HepG2 (cell line): ENCODE measurements around the gene TRAF4. TPM values are rescaled to one million over a fixed set of nuclear protein-coding genes. Genes with fewer than 3 reads are reported as not detected.

Experiments
- AKAP8 ChIP-seq: sonication (generic); formaldehyde crosslinking; IDR thresholded peaks from 2 replicates; pipeline ENCODE4 v1.5.1; 2020; ENCODE audit warnings: mild to moderate bottlenecking, missing genetic modification reagents
- CREB1 ChIP-seq, 2 experiments: fragments of 450-650 bp in 1 of 2; IDR thresholded peaks; 2 replicates each; pipeline ENCODE4 v1.6.1; 2016 to 2017; ENCODE audit warnings: control low read depth in 1 of 2, mild to moderate bottlenecking in 1 of 2, missing compliant biosample characterization in 1 of 2, missing genetic modification characterization in 1 of 2
- CTCF ChIP-seq: sonication (generic); formaldehyde crosslinking; IDR thresholded peaks from 2 replicates; pipeline ENCODE4 v1.5.0; 2020; ENCODE audit warnings: mild to moderate bottlenecking, missing genetic modification reagents, moderate library complexity
- GMEB1 ChIP-seq: sonication (generic); formaldehyde crosslinking; IDR thresholded peaks from 2 replicates; pipeline ENCODE4 v1.5.1; 2020; ENCODE audit warnings: missing genetic modification reagents, mild to moderate bottlenecking, borderline replicate concordance
- KLF13 ChIP-seq: sonication (generic); formaldehyde crosslinking; IDR thresholded peaks from 2 replicates; pipeline ENCODE4 v1.4.0; 2020; ENCODE audit warnings: mild to moderate bottlenecking, missing genetic modification reagents
- MEF2D ChIP-seq: sonication (generic); formaldehyde crosslinking; IDR thresholded peaks from 2 replicates; pipeline ENCODE4 v1.5.1; 2020; ENCODE audit warnings: mild to moderate bottlenecking, missing genetic modification reagents
- MEIS1 ChIP-seq: sonication (generic); formaldehyde crosslinking; IDR thresholded peaks from 2 replicates; pipeline ENCODE4 v1.9.0; 2021; ENCODE audit warnings: mild to moderate bottlenecking, missing genetic modification reagents, moderate library complexity, borderline replicate concordance
- MIXL1 ChIP-seq: IDR thresholded peaks from 2 replicates; pipeline ENCODE4 v1.6.1; 2016
- NAIF1 ChIP-seq: sonication (generic); formaldehyde crosslinking; IDR thresholded peaks from 2 replicates; pipeline ENCODE4 v1.5.0; 2020; ENCODE audit warnings: mild to moderate bottlenecking, missing genetic modification reagents, borderline replicate concordance
- PCBP2 ChIP-seq: fragments of 200-400 bp; formaldehyde crosslinking; optimal IDR thresholded peaks from 2 replicates; pipeline ENCODE3; 2018; ENCODE audit warnings: low read length, low read depth; ENCODE audit not compliant: poor library complexity, severe bottlenecking
- PLRG1 ChIP-seq: fragments of 450-650 bp; conservative IDR thresholded peaks from 2 replicates; pipeline ENCODE4 v1.6.1; 2016
- RFX3 ChIP-seq: IDR thresholded peaks from 2 replicates; pipeline ENCODE4 v1.6.1; 2016; ENCODE audit warnings: missing biosample characterization, missing genetic modification reagents
- ZBTB1 ChIP-seq: sonication (generic); formaldehyde crosslinking; IDR thresholded peaks from 2 replicates; pipeline ENCODE4 v1.4.0; 2020; ENCODE audit warnings: missing genetic modification reagents, borderline replicate concordance
- ZFP36 ChIP-seq: fragments of 150-350 bp; IDR thresholded peaks from 2 replicates; pipeline ENCODE4 v1.6.1; 2018; ENCODE audit warnings: borderline replicate concordance, low read length, low read depth; ENCODE audit not compliant: partially characterized antibody
- ZFP36L1 ChIP-seq: sonication (generic); formaldehyde crosslinking; IDR thresholded peaks from 2 replicates; pipeline ENCODE4 v1.8.0; 2022; ENCODE audit warnings: mild to moderate bottlenecking, missing genetic modification reagents, moderate library complexity
- ZNF136 ChIP-seq: sonication (generic); formaldehyde crosslinking; IDR thresholded peaks from 2 replicates; pipeline ENCODE4 v1.8.1; 2022; ENCODE audit warnings: low read depth, mild to moderate bottlenecking, moderate library complexity, missing genetic modification reagents
- ZNF280B ChIP-seq: sonication (generic); formaldehyde crosslinking; IDR thresholded peaks from 2 replicates; pipeline ENCODE4 v1.5.0; 2020; ENCODE audit warnings: missing genetic modification reagents, mild to moderate bottlenecking, borderline replicate concordance
- ZNF333 ChIP-seq: sonication (generic); formaldehyde crosslinking; IDR thresholded peaks from 2 replicates; pipeline ENCODE4 v1.4.0; 2020; ENCODE audit warnings: mild to moderate bottlenecking, missing genetic modification reagents, borderline replicate concordance
- ZNF441 ChIP-seq: sonication (generic); formaldehyde crosslinking; IDR thresholded peaks from 2 replicates; pipeline ENCODE4 v1.7.0; 2021; ENCODE audit warnings: missing genetic modification reagents, borderline replicate concordance
- ZNF451 ChIP-seq: sonication (generic); formaldehyde crosslinking; IDR thresholded peaks from 2 replicates; pipeline ENCODE4 v1.5.0; 2020; ENCODE audit warnings: mild to moderate bottlenecking, missing genetic modification reagents
- ZNF549 ChIP-seq: sonication (generic); formaldehyde crosslinking; IDR thresholded peaks from 2 replicates; pipeline ENCODE4 v1.5.0; 2020; ENCODE audit warnings: missing genetic modification reagents
- ZNF7 ChIP-seq: IDR thresholded peaks from 2 replicates; pipeline ENCODE4 v1.6.1; 2016; ENCODE audit warnings: missing biosample characterization, missing genetic modification reagents
- ZNF768 ChIP-seq: sonication (generic); formaldehyde crosslinking; IDR thresholded peaks from 2 replicates; pipeline ENCODE4 v1.4.0; 2020; ENCODE audit warnings: missing genetic modification reagents
- ZNF782 ChIP-seq: sonication (generic); formaldehyde crosslinking; IDR thresholded peaks from 2 replicates; pipeline ENCODE4 v1.4.0; 2020; ENCODE audit warnings: missing genetic modification reagents, mild to moderate bottlenecking, borderline replicate concordance
- polyA plus RNA-seq, 8 experiments: library from polyadenylated mRNA; depleted of rRNA in 3 of 8; stranded (reverse) in 7 of 8; unstranded in 1 of 8; fragments of >200 nt; fragmentation: Illumina TruSeq in 4 of 8; extraction: Trizol in 4 of 8; gene quantifications; 2 replicates each; pipeline versions ENCODE4 v1.2.1 to v1.2.3, GENCODE V29; 2011 to 2016; ENCODE audit warnings: low read depth in 4 of 8, missing spikeins in 1 of 8, mixed read lengths in 1 of 8; ENCODE audit not compliant: insufficient read depth in 1 of 8
- total RNA-seq, 5 experiments: library from RNA; depleted of rRNA; stranded (reverse); fragments of >200 nt; fragmentation: Illumina TruSeq; extraction: Trizol; gene quantifications; 2 replicates each; pipeline ENCODE4 v1.2.3, GENCODE V29; 2016; ENCODE audit warnings: low read depth in 1 of 5
- TF ChIP-seq, protein P1 (sequence below): sonication (generic); formaldehyde crosslinking; IDR thresholded peaks from 2 replicates; pipeline ENCODE4 v1.4.0; 2020; ENCODE audit warnings: mild to moderate bottlenecking, missing genetic modification reagents

The TRAF4 gene
- total and polyA plus RNA-seq, 2 of the 13 experiments (the other 11 are each of a cell fraction or from before 2014, with no cell fraction given) = 86.0 to 89.9 TPM

DNA sequence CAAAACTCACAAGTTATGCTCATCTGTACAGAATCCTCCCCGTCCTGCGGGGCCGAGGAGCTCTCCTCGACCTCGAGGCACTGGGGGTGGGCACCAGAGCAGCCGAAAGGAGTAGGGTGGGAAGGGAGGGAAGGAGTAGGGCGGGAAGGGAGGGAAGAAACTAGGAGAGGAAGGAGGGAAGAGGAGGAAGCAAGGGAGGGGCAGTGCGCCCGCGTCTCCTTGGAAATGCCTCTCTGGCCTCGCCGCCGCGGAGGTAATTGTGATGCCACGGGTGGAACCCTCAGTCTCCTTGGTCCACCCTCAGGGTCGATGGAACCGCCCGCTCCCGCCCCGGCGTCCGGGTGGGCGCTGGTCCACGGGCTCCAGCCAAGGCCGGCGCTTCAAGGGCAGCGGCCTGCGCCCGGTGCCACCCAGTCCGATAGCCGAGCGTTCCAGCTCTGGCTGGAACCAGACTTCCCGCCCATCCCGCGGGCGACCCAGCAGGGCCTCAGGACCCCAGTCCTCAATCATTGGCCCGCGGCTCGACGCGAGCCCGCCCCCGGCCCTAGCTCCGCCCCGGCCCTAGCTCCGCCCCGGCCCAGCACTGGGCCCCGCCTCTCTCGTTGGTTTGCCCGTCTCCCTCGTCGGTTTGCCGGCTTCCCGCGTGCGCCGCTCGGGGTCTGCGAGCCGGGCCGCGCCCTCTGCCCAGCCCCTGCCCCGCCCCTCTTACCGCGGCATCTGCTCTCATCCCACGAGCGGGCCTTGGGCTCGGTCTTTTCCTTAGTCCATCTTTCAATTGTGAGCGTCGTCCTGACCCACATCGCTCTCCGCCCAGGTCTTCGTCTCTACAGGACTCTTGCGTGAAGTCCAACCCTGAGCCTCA is 32.7 kb upstream of the TRAF4 start (continued):
- TF ChIP-seq AKAP8 = no peak
- peak; percentile 46; the same call in 1 of the 2 replicates for TF ChIP-seq ZFP36L1
- TF ChIP-seq MEF2D (CRISPR knock-in tag) = no peak
- no peak for TF ChIP-seq RFX3 (CRISPR knock-in tag)
- no peak for TF ChIP-seq CTCF (CRISPR knock-in tag)
- TF ChIP-seq PLRG1 = no peak
- TF ChIP-seq GMEB1 = peak; percentile 33; the same call in 1 of the 2 replicates
- TF ChIP-seq ZNF549 = no peak
- peak; percentile 78 for TF ChIP-seq ZNF441
- TF ChIP-seq NAIF1 = no peak
- TF ChIP-seq ZNF280B (CRISPR knock-in tag) = no peak
- TF ChIP-seq, protein P1, sequence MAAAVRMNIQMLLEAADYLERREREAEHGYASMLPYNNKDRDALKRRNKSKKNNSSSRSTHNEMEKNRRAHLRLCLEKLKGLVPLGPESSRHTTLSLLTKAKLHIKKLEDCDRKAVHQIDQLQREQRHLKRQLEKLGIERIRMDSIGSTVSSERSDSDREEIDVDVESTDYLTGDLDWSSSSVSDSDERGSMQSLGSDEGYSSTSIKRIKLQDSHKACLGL = 0 out of 2 replicates have a peak, but pooled peaks have one; percentile 69
- TF ChIP-seq ZFP36 = no peak
- peak; percentile 74 for TF ChIP-seq ZNF768
- peak; percentile 22; the same call in 1 of the 2 replicates for TF ChIP-seq ZNF451 (CRISPR knock-in tag)
- no peak for TF ChIP-seq ZBTB1 (CRISPR knock-in tag)
- TF ChIP-seq ZNF7 = no peak
- TF ChIP-seq ZNF333 (CRISPR knock-in tag) = no peak
- TF ChIP-seq MEIS1 (CRISPR knock-in tag) = 0 out of 2 replicates have a peak, but pooled peaks have one; percentile 67
- no peak for TF ChIP-seq PCBP2
- TF ChIP-seq ZNF782 (CRISPR knock-in tag) = no peak
- TF ChIP-seq CREB1 (IDR thresholded peaks at IDR 0.05) = no peak; the same call in 1 of the 2 replicates
- no peak for TF ChIP-seq CREB1 (CRISPR knock-in tag; IDR thresholded peaks at IDR 0.05)
- TF ChIP-seq ZNF136 = no peak
- TF ChIP-seq KLF13 = no peak
- no peak for TF ChIP-seq MIXL1 (CRISPR knock-in tag)
